ENCODE results near the gene TNFRSF8. TPM values are rescaled to one million over a fixed set of nuclear protein-coding genes. Genes with fewer than 3 reads are reported as not detected.

The TNFRSF8 gene
- total RNA-seq, 1 donor from 2014 or later = 0.10 TPM

- DNase-seq = no peak
Observed at GRCh38 chr1:12159816-12160215, 96.7 kb downstream of the TNFRSF8 start.

- no peak for DNase-seq
Observed at GRCh38 chr1:12161324-12161661, 98.2 kb downstream of the TNFRSF8 start.

GRCh38 chr1:12161662-12162458 is 98.8 kb downstream of the TNFRSF8 start:
- DNase-seq = peak; percentile 27

- no peak for DNase-seq
Observed at GRCh38 chr1:12162459-12163137, 99.5 kb downstream of the TNFRSF8 start.

- no peak for DNase-seq
Observed at GRCh38 chr1:12163210-12163609, 100.1 kb downstream of the TNFRSF8 start.

GRCh38 chr1:12164210-12164609 is 101.1 kb downstream of the TNFRSF8 start:
- no peak for DNase-seq

GRCh38 chr1:12165342-12165741 is 102.2 kb downstream of the TNFRSF8 start:
- DNase-seq = no peak

GRCh38 chr1:12166834-12167492 is 103.9 kb downstream of the TNFRSF8 start, which contains the start of gene TNFRSF1B:
Gene TNFRSF1B, plus strand, starts transcription at chr1:12166991. Its CDS starts 101 bp downstream, at chr1:12167092.
- no peak for DNase-seq

- DNase-seq = no peak
Observed at GRCh38 chr1:12167493-12168429, 104.7 kb downstream of the TNFRSF8 start.

GRCh38 chr1:12168451-12169160 is 105.5 kb downstream of the TNFRSF8 start:
- DNase-seq = no peak

GRCh38 chr1:12169442-12170135 is 106.5 kb downstream of the TNFRSF8 start:
- DNase-seq = no peak

GRCh38 chr1:12170263-12170671 is 107.2 kb downstream of the TNFRSF8 start:
- DNase-seq = no peak

GRCh38 chr1:12171206-12172041 is 108.3 kb downstream of the TNFRSF8 start:
- no peak for DNase-seq

GRCh38 chr1:12172042-12172851 is 109.1 kb downstream of the TNFRSF8 start:
- no peak for DNase-seq

- DNase-seq = no peak
Observed at GRCh38 chr1:12173041-12173509, 110.0 kb downstream of the TNFRSF8 start.

- DNase-seq = no peak
Observed at GRCh38 chr1:12173631-12174121, 110.6 kb downstream of the TNFRSF8 start.

GRCh38 chr1:12174924-12175810 is 112.1 kb downstream of the TNFRSF8 start:
- DNase-seq = no peak

Data from skin of body (tissue), 2 donors.